K562 (cell line): ENCODE results near the gene KRTCAP2. TPM values are rescaled to one million over a fixed set of nuclear protein-coding genes. Genes with fewer than 3 reads are reported as not detected.
A peak's percentile ranks its signal among the peaks of the same experiment; 100 is the strongest.

ENCODE experiments used
- ARID2 ChIP-seq: fragments of 450-650 bp; IDR thresholded peaks from 2 replicates; pipeline ENCODE4 v1.6.1; 2017; ENCODE audit warnings: antibody characterized with exemption, mild to moderate bottlenecking
- BRF2 ChIP-seq: IDR thresholded peaks from 3 replicates; pipeline ENCODE4 v1.6.1; 2011; ENCODE audit warnings: borderline replicate concordance, mild to moderate bottlenecking; ENCODE audit not compliant: insufficient read length, insufficient read depth
- CREB3L1 ChIP-seq: fragments of 450-650 bp; IDR thresholded peaks from 2 replicates; pipeline ENCODE4 v1.6.1; 2014; ENCODE audit warnings: low read depth, mild to moderate bottlenecking, moderate library complexity, borderline replicate concordance
- EP300 ChIP-seq: IDR thresholded peaks from 2 replicates; pipeline ENCODE4 v1.6.1; 2012; ENCODE audit warnings: low read length, improper control_type of control experiment
- FOS ChIP-seq: IDR thresholded peaks from 3 replicates; pipeline ENCODE4 v1.6.1; 2011; ENCODE audit not compliant: insufficient read length; ENCODE audit errors: extremely low read depth
- FOXJ3 ChIP-seq: sonication (generic); formaldehyde crosslinking; IDR thresholded peaks from 2 replicates; pipeline ENCODE4 v1.4.0; 2020; ENCODE audit warnings: mild to moderate bottlenecking, missing genetic modification reagents
- HDAC6 ChIP-seq: IDR thresholded peaks from 2 replicates; pipeline ENCODE4 v1.6.1; 2012; ENCODE audit warnings: low read depth, mild to moderate bottlenecking, control low read depth, inconsistent platforms, low read length, moderate library complexity
- HNRNPLL ChIP-seq: fragments of 200-400 bp; formaldehyde crosslinking; IDR thresholded peaks from 2 replicates; pipeline ENCODE4 v1.6.1; 2017; ENCODE audit warnings: low read length, low read depth, mild to moderate bottlenecking; ENCODE audit not compliant: poor library complexity, severe bottlenecking
- NFE2 ChIP-seq: IDR thresholded peaks from 2 replicates; pipeline ENCODE4 v1.6.1; 2014; ENCODE audit warnings: antibody characterized with exemption, low read depth
- NFRKB ChIP-seq: fragments of 450-650 bp; IDR thresholded peaks from 2 replicates; pipeline ENCODE4 v1.6.1; 2016; ENCODE audit warnings: low read depth
- SIN3B ChIP-seq: fragments of 450-650 bp; IDR thresholded peaks from 2 replicates; pipeline ENCODE4 v1.6.1; 2017; ENCODE audit warnings: low read depth, mild to moderate bottlenecking, moderate library complexity
- SMARCE1 ChIP-seq: fragments of 450-650 bp; IDR thresholded peaks from 2 replicates; pipeline ENCODE4 v1.7.1; 2016; ENCODE audit warnings: mild to moderate bottlenecking
- SREBF1 ChIP-seq: fragments of 150-350 bp; IDR thresholded peaks from 2 replicates; pipeline ENCODE4 v1.6.1; 2014; ENCODE audit warnings: antibody characterized with exemption, low read depth, low read length, borderline replicate concordance
- ZBTB7A ChIP-seq: IDR thresholded peaks from 2 replicates; pipeline ENCODE4 v1.6.1; 2011; ENCODE audit warnings: low read depth, mild to moderate bottlenecking, low read length, moderate library complexity, borderline replicate concordance; ENCODE audit not compliant: control insufficient read depth
- ZNF3 ChIP-seq: fragments of 250-450 bp; sonication (Bioruptor Pico); IDR thresholded peaks from 2 replicates; pipeline ENCODE4 v1.5.0; 2021; ENCODE audit warnings: mild to moderate bottlenecking, moderate library complexity
- ZNF318 ChIP-seq, 2 experiments: fragments of 450-650 bp; IDR thresholded peaks; 2 replicates each; pipeline ENCODE4 v1.6.1; 2016; ENCODE audit warnings: mild to moderate bottlenecking in 2 of 2, borderline replicate concordance in 1 of 2, low read depth in 1 of 2, moderate library complexity in 1 of 2
- ZNF436 ChIP-seq: fragments of 250-450, 450-650 bp; sonication (Bioruptor Pico); formaldehyde crosslinking; IDR thresholded peaks from 2 replicates; pipeline ENCODE4 v1.7.0; 2020; ENCODE audit warnings: mild to moderate bottlenecking
- polyA plus RNA-seq, 8 experiments: library from polyadenylated mRNA; depleted of rRNA in 4 of 8; stranded (reverse) in 5 of 8; unstranded in 3 of 8; fragments of >200 nt; fragmentation: Nextera tagmentation in 2 of 8; fragmentation: Illumina TruSeq in 1 of 8; extraction: Ambion mirVana in 2 of 8; extraction: Trizol in 1 of 8; gene quantifications; 2 replicates each; pipeline versions ENCODE4 v1.2.1 to v1.2.3, GENCODE V29; 2011 to 2014; ENCODE audit warnings: inconsistent platforms in 1 of 8, missing spikeins in 1 of 8
- total RNA-seq, 7 experiments: library from RNA; depleted of rRNA in 6 of 7; stranded (reverse); fragments of >200 nt in 6 of 7; fragmentation: Illumina TruSeq in 2 of 7; extraction: Trizol in 2 of 7; gene quantifications; 2 replicates each; pipeline versions ENCODE4 v1.2.1 to v1.2.3, GENCODE V29; 2011 to 2021; ENCODE audit warnings: low replicate concordance in 1 of 7

KRTCAP2 gene
- total and polyA plus RNA-seq, 9 of the 15 experiments (the other 6 are each of a cell fraction or from before 2014, with no cell fraction given): 126 to 436 (median 244) TPM

GRCh38 chr1:155206891-155207805 lies 34.0 kb upstream of the KRTCAP2 start (continued):
- TF ChIP-seq NFRKB (0 out of 2 replicates have a peak, but pooled peaks have one; percentile 32), FOXJ3 (CRISPR knock-in tag) (no peak), CREB3L1 (no peak), ZNF318 (IDR thresholded peaks at IDR 0.05; ENCODE audit: borderline replicate concordance in 1 of 2, low read depth in 1 of 2) (no peak), ZNF3 (CRISPR knock-in tag) (no peak), BRF2 (no peak), HNRNPLL (no peak), SREBF1 (no peak), EP300 (no peak), FOS (no peak), ZBTB7A (0 out of 2 replicates have a peak, but pooled peaks have one; percentile 38), ZNF436 (CRISPR knock-in tag) (no peak), SMARCE1 (no peak), NFE2 (no peak), HDAC6 (no peak), SIN3B (no peak), ARID2 (peak; percentile 26; the same call in 1 of the 2 replicates)
